SK-N-SH (cell line): ENCODE measurements around the gene UGT1A3. TPM values are rescaled to one million over a fixed set of nuclear protein-coding genes. Genes with fewer than 3 reads are reported as not detected.
"Not testable (repeated sequence)": the region's sequence is repeated elsewhere in the genome, so short reads cannot be mapped to it uniquely, and the experiment has no call there.

Experiments used
- CTCF ChIA-PET: fragments of 300-600, 350-600 bp; formaldehyde crosslinking; extraction: SDS; loops from one replicate; lab custom pipeline; 2021; lab: Yijun Ruan, JAX
- POLR2A ChIA-PET: fragments of 350-600 bp; sonication (Branson Sonifier 250); formaldehyde crosslinking; extraction: SDS; loops from one replicate; lab custom pipeline; 2020; ENCODE audit warnings: antibody characterized with exemption, inconsistent platforms; lab: Yijun Ruan, JAX
- DNase-seq: peaks from one replicate; pipeline ENCODE4 v3.0.0; 2012
- H2AFZ ChIP-seq: fragments of 200-600 bp; sonication (generic); 2 replicates; pipeline ENCODE4 v1.8.1; 2016; ENCODE audit warnings: antibody characterized with exemption, mild to moderate bottlenecking, low read depth
- H3F3A ChIP-seq: fragments of 200-600 bp; sonication (generic); replicated peaks from 2 replicates; pipeline ENCODE3; 2016; ENCODE audit warnings: antibody characterized with exemption, mild to moderate bottlenecking; ENCODE audit not compliant: insufficient read depth
- H3K27ac ChIP-seq, 2 experiments: fragments of 200-500 bp in 1 of 2; fragments of 200-600 bp in 1 of 2; sonication (Bioruptor generic) in 1 of 2; sonication (generic), shearing (Covaris generic) in 1 of 2; 2 replicates each; pipeline versions ENCODE4 v1.5.1 to v1.6.1; 2014 to 2016; ENCODE audit warnings: low read depth in 2 of 2, inconsistent platforms in 1 of 2, low read length in 1 of 2, mild to moderate bottlenecking in 1 of 2, mixed read lengths in 1 of 2
- H3K27me3 ChIP-seq: fragments of 200-600 bp; sonication (generic), shearing (Covaris generic); 2 replicates; pipeline ENCODE4 v1.6.1; 2016; ENCODE audit warnings: mixed run types; ENCODE audit not compliant: insufficient read depth
- H3K36me3 ChIP-seq, 2 experiments: fragments of 200-500 bp in 1 of 2; fragments of 200-600 bp in 1 of 2; sonication (Bioruptor generic) in 1 of 2; sonication (generic) in 1 of 2; replicated peaks in 1 of 2; 2 replicates each; pipeline versions ENCODE3 to v1.5.1; 2014 to 2016; ENCODE audit warnings: low read length in 1 of 2, mild to moderate bottlenecking in 1 of 2; ENCODE audit not compliant: insufficient read depth in 2 of 2, control insufficient read depth in 1 of 2
- H3K4me1 ChIP-seq, 2 experiments: fragments of 200-500 bp in 1 of 2; fragments of 200-600 bp in 1 of 2; sonication (Bioruptor generic) in 1 of 2; sonication (generic), shearing (Covaris generic) in 1 of 2; 2 replicates each; pipeline versions ENCODE4 v1.5.1 to v1.6.1; 2014 to 2016; ENCODE audit warnings: low read depth in 1 of 2, low read length in 1 of 2, mixed run types in 1 of 2; ENCODE audit not compliant: insufficient read depth in 2 of 2, control insufficient read depth in 1 of 2
- H3K4me2 ChIP-seq: fragments of 200-600 bp; sonication (generic), shearing (Covaris generic); 2 replicates; pipeline ENCODE4 v1.6.1; 2017; ENCODE audit warnings: mixed run types
- H3K4me3 ChIP-seq, 2 experiments: fragments of 200-500 bp in 1 of 2; fragments of 200-600 bp in 1 of 2; sonication (Bioruptor generic) in 1 of 2; sonication (generic), shearing (Covaris generic) in 1 of 2; 2 replicates each; pipeline versions ENCODE4 v1.5.1 to v1.8.1; 2014 to 2016; ENCODE audit warnings: low read depth in 2 of 2, inconsistent platforms in 1 of 2, low read length in 1 of 2, mild to moderate bottlenecking in 1 of 2, mixed read lengths in 1 of 2, moderate library complexity in 1 of 2
- H3K79me2 ChIP-seq: fragments of 200-600 bp; sonication (generic); 2 replicates; pipeline ENCODE4 v1.8.1; 2017; ENCODE audit warnings: mild to moderate bottlenecking; ENCODE audit not compliant: insufficient read depth
- H3K9ac ChIP-seq: fragments of 200-600 bp; sonication (generic); 2 replicates; pipeline ENCODE4 v1.6.1; 2017; ENCODE audit warnings: mixed run types
- H3K9me2 ChIP-seq: fragments of 200-600 bp; sonication (generic); 2 replicates; pipeline ENCODE4 v1.6.1; 2017; ENCODE audit warnings: mixed run types
- H3K9me3 ChIP-seq: fragments of 200-600 bp; sonication (generic); 2 replicates; pipeline ENCODE4 v1.6.1; 2017; ENCODE audit warnings: mixed run types, mild to moderate bottlenecking, moderate library complexity
- H4K20me1 ChIP-seq: fragments of 200-600 bp; sonication (generic); 2 replicates; pipeline ENCODE4 v1.6.1; 2017; ENCODE audit warnings: mild to moderate bottlenecking, mixed run types; ENCODE audit not compliant: insufficient read depth
- ELF1 ChIP-seq: IDR thresholded peaks from 2 replicates; pipeline ENCODE4 v1.4.0; 2012
- FOXJ3 ChIP-seq: sonication (generic); formaldehyde crosslinking; IDR thresholded peaks from 2 replicates; pipeline ENCODE4 v1.5.1; 2020; ENCODE audit warnings: mild to moderate bottlenecking, missing genetic modification reagents
- GABPA ChIP-seq: IDR thresholded peaks from 2 replicates; pipeline ENCODE4 v1.4.0; 2012; ENCODE audit warnings: low read depth, mild to moderate bottlenecking
- MEF2A ChIP-seq: IDR thresholded peaks from 2 replicates; pipeline ENCODE4 v1.4.0; 2012; ENCODE audit warnings: low read depth, borderline replicate concordance
- NFIC ChIP-seq: IDR thresholded peaks from 2 replicates; pipeline ENCODE4 v1.4.0; 2012; ENCODE audit warnings: borderline replicate concordance
- NRF1 ChIP-seq: IDR thresholded peaks from 2 replicates; pipeline ENCODE4 v1.6.1; 2012; ENCODE audit warnings: low read depth, mild to moderate bottlenecking, low read length
- POLR2AphosphoS5 ChIP-seq: IDR thresholded peaks from 2 replicates; pipeline ENCODE4 v1.6.1; 2012; ENCODE audit warnings: low read depth, low read length
- RAD21 ChIP-seq: IDR thresholded peaks from 2 replicates; pipeline ENCODE4 v1.6.1; 2012; ENCODE audit warnings: mild to moderate bottlenecking, low read length
- RFX5 ChIP-seq: IDR thresholded peaks from 2 replicates; pipeline ENCODE4 v1.6.1; 2012; ENCODE audit warnings: mild to moderate bottlenecking, improper control_type of control experiment, low read length
- TEAD4 ChIP-seq: IDR thresholded peaks from 2 replicates; pipeline ENCODE4 v1.4.0; 2012; ENCODE audit warnings: mild to moderate bottlenecking, borderline replicate concordance; ENCODE audit not compliant: insufficient read depth
- WGBS: methylation state at CpG from one replicate; pipeline ENCODE4 v1.1.6; 2017; ENCODE audit warnings: low lambda C conversion rate; 5-methylcytosine and 5-hydroxymethylcytosine counted together
- polyA plus RNA-seq, 3 experiments: library from polyadenylated mRNA; depleted of rRNA; stranded (reverse); fragments of >200 nt; gene quantifications; 2 replicates each; pipeline ENCODE4 v1.2.3, GENCODE V29; 2012
- TF ChIP-seq, protein P1 (sequence below): IDR thresholded peaks from 2 replicates; pipeline ENCODE4 v1.4.0; 2012; ENCODE audit warnings: low read depth, borderline replicate concordance
- TF ChIP-seq, protein P2 (sequence below): fragments of 150-350 bp; IDR thresholded peaks from 2 replicates; pipeline ENCODE4 v1.6.1; 2016; ENCODE audit warnings: mild to moderate bottlenecking, low read depth, low read length

Gene UGT1A3
- polyA plus RNA-seq, 1 of the 3 experiments (the other 2 are of a cell fraction): not detected

DNA sequence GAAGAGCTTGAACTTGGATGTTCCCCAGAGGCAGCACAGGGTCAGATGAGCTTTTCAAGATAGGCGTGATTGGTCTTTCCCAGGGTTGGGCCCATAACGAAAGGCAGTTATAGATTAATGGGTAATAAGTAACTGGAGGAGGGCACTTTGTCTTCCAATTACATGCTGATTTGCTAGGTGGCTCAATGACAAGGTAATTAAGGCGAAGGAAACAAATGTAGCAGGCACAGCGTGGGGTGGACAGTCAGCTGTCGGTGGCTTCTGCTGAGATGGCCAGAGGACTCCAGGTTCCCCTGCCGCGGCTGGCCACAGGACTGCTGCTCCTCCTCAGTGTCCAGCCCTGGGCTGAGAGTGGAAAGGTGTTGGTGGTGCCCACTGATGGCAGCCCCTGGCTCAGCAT lies 10.3 kb upstream of the UGT1A3 start, which contains the start of gene UGT1A4 (continued):
- TF ChIP-seq, protein P1, sequence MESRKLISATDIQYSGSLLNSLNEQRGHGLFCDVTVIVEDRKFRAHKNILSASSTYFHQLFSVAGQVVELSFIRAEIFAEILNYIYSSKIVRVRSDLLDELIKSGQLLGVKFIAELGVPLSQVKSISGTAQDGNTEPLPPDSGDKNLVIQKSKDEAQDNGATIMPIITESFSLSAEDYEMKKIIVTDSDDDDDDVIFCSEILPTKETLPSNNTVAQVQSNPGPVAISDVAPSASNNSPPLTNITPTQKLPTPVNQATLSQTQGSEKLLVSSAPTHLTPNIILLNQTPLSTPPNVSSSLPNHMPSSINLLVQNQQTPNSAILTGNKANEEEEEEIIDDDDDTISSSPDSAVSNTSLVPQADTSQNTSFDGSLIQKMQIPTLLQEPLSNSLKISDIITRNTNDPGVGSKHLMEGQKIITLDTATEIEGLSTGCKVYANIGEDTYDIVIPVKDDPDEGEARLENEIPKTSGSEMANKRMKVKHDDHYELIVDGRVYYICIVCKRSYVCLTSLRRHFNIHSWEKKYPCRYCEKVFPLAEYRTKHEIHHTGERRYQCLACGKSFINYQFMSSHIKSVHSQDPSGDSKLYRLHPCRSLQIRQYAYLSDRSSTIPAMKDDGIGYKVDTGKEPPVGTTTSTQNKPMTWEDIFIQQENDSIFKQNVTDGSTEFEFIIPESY: no peak
- TF ChIP-seq RAD21 (no peak), RFX5 (no peak), FOXJ3 (CRISPR knock-in tag) (no peak)

DNA sequence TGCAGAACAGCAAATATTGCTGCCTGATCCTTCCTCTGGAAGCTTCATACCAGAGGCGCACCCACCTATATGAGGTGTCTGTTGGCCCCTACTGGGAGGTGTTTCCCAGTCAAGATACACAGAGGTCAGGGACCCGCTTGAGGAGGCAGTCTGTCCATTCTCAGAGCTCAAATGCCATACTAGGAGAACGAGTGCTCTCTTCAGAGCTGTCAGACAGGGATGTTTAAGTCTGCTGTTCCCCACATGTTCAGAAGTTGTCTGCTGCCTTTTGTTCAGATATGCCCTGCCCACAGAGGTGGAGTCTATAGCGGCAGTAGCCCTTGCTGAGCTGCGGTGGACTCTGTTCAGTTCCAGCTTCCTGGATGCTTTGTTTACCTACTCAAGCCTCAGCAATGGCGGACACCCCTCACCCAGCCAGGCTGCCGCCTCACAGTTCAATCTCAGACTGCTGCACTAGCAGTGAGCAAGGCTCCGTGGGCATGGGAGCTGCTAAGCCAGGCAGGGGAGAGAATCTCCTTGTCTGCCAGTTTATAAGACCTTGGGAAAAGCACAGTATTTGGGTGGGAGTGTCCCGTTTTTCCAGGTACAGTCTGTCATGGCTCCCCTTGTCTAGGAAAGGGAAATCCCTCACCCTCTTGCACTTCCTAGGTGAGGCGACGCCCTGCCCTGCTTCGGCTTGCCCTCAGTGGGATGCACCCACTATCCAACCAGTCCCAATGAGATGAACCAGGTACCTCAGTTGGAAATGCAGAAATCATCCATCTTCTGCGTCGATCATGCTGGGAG lies 8.2 kb downstream of the UGT1A3 start:
- H3K27ac ChIP-seq, H3K27me3 ChIP-seq, H3K9ac ChIP-seq, H2AFZ ChIP-seq, H4K20me1 ChIP-seq, POLR2A ChIA-PET, H3K9me3 ChIP-seq, H3K4me3 ChIP-seq, H3K4me2 ChIP-seq, H3K9me2 ChIP-seq, CTCF ChIA-PET, DNase-seq, H3K79me2 ChIP-seq, H3K36me3 ChIP-seq, H3F3A ChIP-seq, H3K4me1 ChIP-seq: not testable (repeated sequence)
- 55% methylated on average over 14 of the region's 14 CpGs for WGBS

GRCh38 chr2:233740870-233741269 lies 12.0 kb downstream of the UGT1A3 start:
- Histone ChIP-seq H3K9me2 (no peaks in the 10 kb centered on the region), H3K4me2 (no peak overlapping the region), H3K36me3 (no peaks in the 10 kb centered on the region), H3K9me3 (no peaks in the 10 kb centered on the region), H3K4me1 (no peaks in the 10 kb centered on the region), H3K27me3 (no peaks in the 10 kb centered on the region), H3K79me2 (no peaks in the 10 kb centered on the region), H4K20me1 (no peaks in the 10 kb centered on the region), H2AFZ (no peak overlapping the region), H3K27ac (no peak overlapping the region), H3K9ac (no peak overlapping the region), H3K4me3 (no peak overlapping the region), H3F3A (no peaks in the 10 kb centered on the region)
- no peak for DNase-seq
- TF ChIP-seq NRF1: no peak
- no peak for TF ChIP-seq ELF1
- TF ChIP-seq MEF2A: no peak
- no peak for TF ChIP-seq GABPA
- TF ChIP-seq, protein P2, sequence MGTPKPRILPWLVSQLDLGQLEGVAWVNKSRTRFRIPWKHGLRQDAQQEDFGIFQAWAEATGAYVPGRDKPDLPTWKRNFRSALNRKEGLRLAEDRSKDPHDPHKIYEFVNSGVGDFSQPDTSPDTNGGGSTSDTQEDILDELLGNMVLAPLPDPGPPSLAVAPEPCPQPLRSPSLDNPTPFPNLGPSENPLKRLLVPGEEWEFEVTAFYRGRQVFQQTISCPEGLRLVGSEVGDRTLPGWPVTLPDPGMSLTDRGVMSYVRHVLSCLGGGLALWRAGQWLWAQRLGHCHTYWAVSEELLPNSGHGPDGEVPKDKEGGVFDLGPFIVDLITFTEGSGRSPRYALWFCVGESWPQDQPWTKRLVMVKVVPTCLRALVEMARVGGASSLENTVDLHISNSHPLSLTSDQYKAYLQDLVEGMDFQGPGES: no peak
- TF ChIP-seq TEAD4: no peak
- TF ChIP-seq POLR2AphosphoS5: no peak
- TF ChIP-seq NFIC: no peak
- ChIA-PET POLR2A (no interaction called here), CTCF (no interaction called here)
- 36% methylated on average over 2 of the region's 2 CpGs for WGBS
